HPDE6-E6E7 (cell line): ENCODE results near the gene AGA.

Source experiments
- DNase-seq: peaks from one replicate; pipeline ENCODE4 v3.0.0; 2011; ENCODE audit warnings: missing footprints; ENCODE audit errors: extremely low spot score

The AGA gene

GRCh38 chr4:177441803-177442622, at the start of gene AGA:
AGA (minus strand) TSS chr4:177442437; CDS start chr4:177442375, 62 bp downstream.
- DNase-seq, result peak; percentile 98

DNA sequence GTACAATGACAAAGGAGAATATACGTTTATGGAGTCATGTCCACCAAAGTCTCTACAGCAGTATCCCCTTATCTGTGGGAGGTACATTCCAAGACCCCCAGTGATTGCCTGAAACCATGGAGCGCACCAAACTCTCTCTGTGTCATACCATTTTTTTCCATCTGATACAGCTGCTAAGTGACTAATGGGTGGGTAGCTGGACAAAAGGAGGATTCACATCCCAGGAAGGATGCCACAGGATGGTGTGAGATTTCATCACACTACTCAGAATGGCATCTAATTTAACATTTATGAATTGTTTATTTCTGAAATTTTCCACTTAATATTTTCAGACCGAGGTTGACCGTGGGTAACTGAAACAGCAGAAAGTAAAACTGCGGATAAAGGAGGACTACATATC, 49.8 kb upstream of the AGA start:
- no peak for DNase-seq

DNA sequence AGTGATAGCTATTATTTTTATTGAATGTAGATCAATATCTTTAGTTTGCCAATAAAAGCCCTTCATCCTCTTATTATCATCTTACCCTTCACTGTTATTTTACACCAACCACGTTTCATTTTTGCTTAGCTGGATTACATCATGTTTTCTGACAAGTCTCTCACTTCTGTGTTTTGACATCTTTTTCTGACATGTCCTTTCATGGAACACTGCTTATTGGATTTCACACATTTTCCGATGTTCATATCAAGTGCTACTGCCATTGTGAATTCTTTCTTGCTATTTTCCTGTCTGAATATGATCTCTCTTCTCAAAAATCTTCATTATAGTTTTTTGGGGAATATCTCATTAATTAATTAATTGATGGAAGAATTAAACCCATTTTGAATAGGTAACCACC, 48.5 kb upstream of the AGA start:
- no peak for DNase-seq

GRCh38 chr4:177489471-177490246, 47.4 kb upstream of the AGA start:
- no peak for DNase-seq

GRCh38 chr4:177487977-177488376, 45.7 kb upstream of the AGA start:
- DNase-seq, result no peak

DNA sequence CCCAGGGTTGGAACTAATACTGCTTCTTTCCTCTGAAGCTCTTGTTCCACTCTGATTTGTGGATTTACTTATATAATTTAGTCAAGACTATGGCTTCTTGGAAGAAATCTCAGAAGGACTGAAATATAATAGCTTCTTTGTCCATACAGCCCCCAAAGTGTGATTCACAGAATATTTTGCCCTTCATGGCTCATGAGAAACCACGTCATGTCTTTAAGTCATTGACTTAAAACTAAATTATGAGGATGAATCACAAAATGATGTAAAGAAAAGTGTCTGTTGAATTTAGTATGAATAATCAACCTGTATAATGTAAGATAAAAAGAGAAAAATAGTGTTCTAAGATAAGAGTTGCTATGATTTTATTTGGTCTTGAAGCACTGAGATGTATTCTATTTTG, 43.3 kb upstream of the AGA start:
- DNase-seq, result no peak

GRCh38 chr4:177484613-177485021, 42.4 kb upstream of the AGA start:
- peak; percentile 40 for DNase-seq

GRCh38 chr4:177483760-177484159, 41.5 kb upstream of the AGA start:
- DNase-seq, result no peak

DNA sequence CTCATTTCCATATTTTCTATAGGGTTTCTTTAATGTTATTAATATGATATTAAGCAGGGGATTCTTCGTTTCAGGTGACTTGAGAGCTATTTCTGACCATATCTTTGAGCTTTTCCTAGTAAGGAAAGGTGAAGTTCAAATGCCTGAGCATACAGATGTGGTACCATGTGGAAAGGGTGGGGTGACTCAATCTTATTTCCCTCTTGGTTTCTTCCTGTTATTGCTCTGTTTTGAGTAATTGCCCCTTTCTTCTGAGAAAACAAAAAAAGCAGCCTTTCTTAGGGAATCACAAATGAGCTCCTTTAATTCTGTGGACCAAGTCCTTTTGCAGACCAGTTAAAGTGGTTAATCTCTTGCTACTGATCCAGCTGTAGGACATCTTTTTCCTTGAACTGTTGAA, 41.0 kb upstream of the AGA start:
- DNase-seq, result no peak

- no peak for DNase-seq
Observed at GRCh38 chr4:177482367-177482766, 40.1 kb upstream of the AGA start.

- no peak for DNase-seq
Observed at GRCh38 chr4:177480795-177481194, 38.6 kb upstream of the AGA start.

DNA sequence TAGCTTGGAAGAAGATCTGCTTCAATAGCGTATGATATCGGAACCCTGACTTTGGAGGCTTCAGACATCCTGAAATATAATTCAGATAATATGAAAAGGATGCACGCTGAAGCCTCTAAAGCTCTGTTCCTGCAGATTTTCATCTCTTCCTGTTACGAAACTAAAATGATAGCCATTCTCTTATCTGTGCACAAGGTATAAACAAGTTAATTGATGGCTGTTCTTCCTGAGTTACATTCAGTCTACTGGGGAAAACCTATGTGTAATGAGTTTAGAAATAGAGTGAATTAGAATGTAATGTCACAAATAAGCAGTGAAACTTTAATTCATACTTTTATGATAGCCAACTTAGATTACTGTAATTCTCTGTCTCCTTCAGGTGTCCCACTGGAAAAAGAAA, 36.8 kb upstream of the AGA start:
- no peak for DNase-seq

DNA sequence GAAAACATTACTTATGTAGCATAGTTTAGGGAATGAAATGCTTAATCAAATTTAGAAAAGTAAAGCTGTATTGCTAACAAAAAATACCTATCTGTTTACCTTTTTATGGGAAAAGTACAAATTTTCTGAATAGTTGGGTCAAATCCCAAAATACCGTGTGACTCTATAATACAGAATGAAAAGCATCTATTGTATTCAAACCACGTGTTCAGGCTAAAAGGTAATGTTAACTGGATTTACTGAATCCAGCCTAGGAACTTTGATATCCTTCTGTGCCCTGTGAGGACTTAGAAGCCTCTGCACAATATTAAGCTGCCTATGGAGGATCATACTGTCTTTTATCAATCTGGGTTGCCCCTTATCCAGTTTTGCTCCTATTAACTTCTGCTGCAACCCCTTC, 36.3 kb upstream of the AGA start:
- no peak for DNase-seq

GRCh38 chr4:177473991-177474390, 31.8 kb upstream of the AGA start:
- no peak for DNase-seq

GRCh38 chr4:177464026-177464425, 21.8 kb upstream of the AGA start:
- no peak for DNase-seq

GRCh38 chr4:177461606-177462005, 19.4 kb upstream of the AGA start:
- DNase-seq, result no peak

- no peak for DNase-seq
Observed at GRCh38 chr4:177460460-177460859, 18.2 kb upstream of the AGA start.

DNA sequence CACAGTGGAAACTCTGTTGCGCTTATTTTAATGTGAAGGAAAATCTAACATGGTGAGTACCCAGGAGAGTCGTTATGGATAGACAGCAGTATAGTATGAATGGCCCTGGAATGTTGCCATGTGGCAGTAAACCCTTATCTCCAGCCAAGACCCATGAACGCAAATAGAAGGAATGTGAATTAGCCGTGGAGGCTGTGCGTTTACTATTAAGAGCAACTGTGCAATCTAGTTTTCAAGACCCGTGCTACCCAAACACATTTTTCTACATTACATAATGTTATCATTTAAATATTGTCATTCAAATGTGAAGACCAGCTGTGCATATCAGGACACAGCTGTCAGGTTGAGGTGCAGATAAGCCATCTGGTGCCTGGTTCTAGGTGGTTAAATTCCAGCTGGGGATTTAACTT, 13.3 kb upstream of the AGA start:
- no peak for DNase-seq

GRCh38 chr4:177453116-177453515, 10.9 kb upstream of the AGA start:
- DNase-seq, result no peak

DNA sequence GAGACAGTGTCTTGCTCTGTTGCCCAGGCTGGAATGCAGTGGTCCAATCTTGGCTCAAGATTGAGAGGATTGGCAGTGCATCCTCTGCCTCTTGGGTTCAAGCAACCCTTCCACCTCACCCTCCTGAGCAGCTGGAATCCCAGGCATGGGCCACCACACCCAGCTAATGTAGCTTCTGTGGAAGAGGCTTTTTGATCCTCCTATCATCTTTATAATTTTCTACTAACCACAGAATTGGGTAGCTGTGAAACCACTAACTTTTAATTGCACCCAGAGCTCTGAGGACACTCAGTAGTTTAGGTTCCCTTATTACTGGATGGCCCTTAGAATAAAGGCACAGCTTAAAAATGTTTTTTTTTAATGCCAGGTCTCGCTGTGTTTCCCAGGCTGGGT, 8.9 kb upstream of the AGA start:
- no peak for DNase-seq

- no peak for DNase-seq
Observed at GRCh38 chr4:177450426-177451107, 8.3 kb upstream of the AGA start.

- no peak for DNase-seq
Observed at GRCh38 chr4:177448850-177449249, 6.6 kb upstream of the AGA start.
